HCT116 (cell line): ENCODE data around the gene PRKN. TPM values are rescaled to one million over a fixed set of nuclear protein-coding genes. Genes with fewer than 3 reads are reported as not detected.

ENCODE experiments used
- ATAC-seq: fragments of 200-7000 bp; cut with Tn5 transposase; 2 replicates; pipeline ENCODE4 v1.9.1; 2020; ENCODE audit warnings: mild to moderate bottlenecking, moderate library complexity
- BruUV-seq: library from RNA; stranded (reverse); fragments of 400-500 nt; replicated peaks from 2 replicates; lab custom pipeline; 2021; lab: Mats Ljungman, UMichigan
- CTCF ChIA-PET: fragments of 300-600 bp; sonication (Branson Sonifier 250); formaldehyde crosslinking; loops from one replicate; lab custom pipeline; 2021; ENCODE audit warnings: antibody characterized with exemption; lab: Charles Lee
- POLR2A ChIA-PET: fragments of 300-600, 350-600 bp; sonication (Branson Sonifier 250); formaldehyde crosslinking; loops from one replicate; lab custom pipeline; 2021; ENCODE audit warnings: antibody characterized with exemption; lab: Charles Lee
- RAD21 ChIA-PET, 2 experiments: fragments of 300-600 bp; sonication (Branson Sonifier 250); formaldehyde crosslinking; loops; one replicate each; lab custom pipeline; 2023; ENCODE audit warnings: low total read pairs in 2 of 2; ENCODE audit not compliant: uncharacterized antibody in 2 of 2, unreplicated experiment in 2 of 2, low non-redundant PET in 1 of 2; lab: Charles Lee
- DNase-seq: peaks from one replicate; pipeline ENCODE4 v3.0.0-alpha.2; 2010; ENCODE audit warnings: low read depth, low spot score
- H2AFZ ChIP-seq: fragments of 200-600 bp; shearing (Covaris generic), sonication (generic); 2 replicates; pipeline ENCODE4 v1.6.1; 2017; ENCODE audit warnings: low read depth, mixed run types, mixed read lengths, antibody characterized with exemption, low read length; ENCODE audit not compliant: poor library complexity, severe bottlenecking
- H3K27ac ChIP-seq: 2 replicates; pipeline ENCODE4 v1.5.1; 2012; ENCODE audit warnings: low read depth, low read length
- H3K27me3 ChIP-seq: fragments of 200-600 bp; sonication (generic); 2 replicates; pipeline ENCODE4 v1.6.1; 2016; ENCODE audit warnings: mixed run types, low read length, mixed read lengths; ENCODE audit not compliant: insufficient read depth
- H3K36me3 ChIP-seq, 2 experiments: fragments of 200-500 bp in 1 of 2; fragments of 200-600 bp in 1 of 2; sonication (Bioruptor generic) in 1 of 2; sonication (generic) in 1 of 2; 2 replicates each; pipeline versions ENCODE4 v1.5.1 to v1.6.1; 2014 to 2016; ENCODE audit warnings: low read length in 2 of 2, inconsistent platforms in 1 of 2, mixed read lengths in 1 of 2, mixed run types in 1 of 2; ENCODE audit not compliant: insufficient read depth in 2 of 2, control insufficient read depth in 1 of 2
- H3K4me1 ChIP-seq, 2 experiments: fragments of 200-600 bp in 1 of 2; sonication (generic) in 1 of 2; 2 replicates each; pipeline versions ENCODE4 v1.5.1 to v1.6.1; 2012 to 2017; ENCODE audit warnings: low read length in 2 of 2, inconsistent platforms in 1 of 2, mild to moderate bottlenecking in 1 of 2, mixed read lengths in 1 of 2, mixed run types in 1 of 2, moderate library complexity in 1 of 2; ENCODE audit not compliant: insufficient read depth in 2 of 2, control insufficient read depth in 1 of 2
- H3K4me2 ChIP-seq: fragments of 200-600 bp; sonication (generic); 2 replicates; pipeline ENCODE4 v1.6.1; 2017; ENCODE audit warnings: mixed run types, low read length, mixed read lengths
- H3K4me3 ChIP-seq, 2 experiments: fragments of 200-600 bp in 1 of 2; sonication (generic) in 1 of 2; replicated peaks in 1 of 2; 2 replicates each; pipeline ENCODE4 v1.5.1; 2011 to 2016; ENCODE audit warnings: low read length in 2 of 2, control low read depth in 1 of 2, low read depth in 1 of 2, mild to moderate bottlenecking in 1 of 2, mixed read lengths in 1 of 2, mixed run types in 1 of 2
- H3K79me2 ChIP-seq: fragments of 200-600 bp; sonication (generic); 2 replicates; pipeline ENCODE4 v1.6.1; 2017; ENCODE audit warnings: mild to moderate bottlenecking, mixed run types, low read length, moderate library complexity, mixed read lengths; ENCODE audit not compliant: insufficient read depth
- H3K9ac ChIP-seq: fragments of 200-600 bp; sonication (generic); 2 replicates; pipeline ENCODE4 v1.6.1; 2016; ENCODE audit warnings: low read length, mixed read lengths
- H3K9me2 ChIP-seq: fragments of 200-600 bp; sonication (generic), shearing (Covaris generic); 2 replicates; pipeline ENCODE4 v1.6.1; 2017; ENCODE audit warnings: mixed run types, mild to moderate bottlenecking, moderate library complexity; ENCODE audit not compliant: insufficient read depth
- H3K9me3 ChIP-seq, 2 experiments: fragments of 200-500 bp in 1 of 2; fragments of 200-600 bp in 1 of 2; sonication (Bioruptor generic) in 1 of 2; sonication (generic) in 1 of 2; 2 replicates each; pipeline ENCODE4 v1.6.1; 2014 to 2017; ENCODE audit warnings: low read length in 2 of 2, mixed read lengths in 2 of 2, inconsistent platforms in 1 of 2, low read depth in 1 of 2, mild to moderate bottlenecking in 1 of 2, mixed run types in 1 of 2, moderate library complexity in 1 of 2; ENCODE audit not compliant: control insufficient read depth in 1 of 2, insufficient read depth in 1 of 2
- H4K20me1 ChIP-seq: fragments of 200-600 bp; sonication (generic), shearing (Covaris generic); 2 replicates; pipeline ENCODE4 v1.6.1; 2017; ENCODE audit warnings: mixed run types, mild to moderate bottlenecking, moderate library complexity; ENCODE audit not compliant: insufficient read depth
- ATF3 ChIP-seq: IDR thresholded peaks from 2 replicates; pipeline ENCODE4 v1.6.1; 2012
- CBX3 ChIP-seq: IDR thresholded peaks from 2 replicates; pipeline ENCODE4 v1.6.1; 2012; ENCODE audit warnings: low read depth
- CEBPB ChIP-seq: IDR thresholded peaks from 2 replicates; pipeline ENCODE4 v1.6.1; 2012; ENCODE audit warnings: low read depth
- CTCF ChIP-seq, 3 experiments: fragments of 200-600 bp in 1 of 3; sonication (generic) in 1 of 3; IDR thresholded peaks in 2 of 3; conservative IDR thresholded peaks in 1 of 3; 2 replicates each; pipeline ENCODE4 v1.5.1; 2012 to 2017; ENCODE audit warnings: low read depth in 2 of 3, low read length in 2 of 3, antibody characterized with exemption in 1 of 3, borderline replicate concordance in 1 of 3, control low read depth in 1 of 3, mild to moderate bottlenecking in 1 of 3, mixed read lengths in 1 of 3, mixed run types in 1 of 3, moderate library complexity in 1 of 3; ENCODE audit not compliant: insufficient read depth in 1 of 3
- ELF1 ChIP-seq: IDR thresholded peaks from 2 replicates; pipeline ENCODE4 v1.6.1; 2012; ENCODE audit warnings: low read depth, borderline replicate concordance
- EZH2 ChIP-seq: fragments of 200-600 bp; sonication (generic); IDR thresholded peaks from 2 replicates; pipeline ENCODE4 v1.6.1; 2017; ENCODE audit warnings: antibody characterized with exemption, mixed run types
- EZH2phosphoT487 ChIP-seq: fragments of 200-600 bp; IDR thresholded peaks from 2 replicates; pipeline ENCODE4 v1.6.1; 2018; ENCODE audit warnings: antibody characterized with exemption, borderline replicate concordance
- FOSL1 ChIP-seq: IDR thresholded peaks from 2 replicates; pipeline ENCODE4 v1.6.1; 2012; ENCODE audit warnings: low read depth
- JUND ChIP-seq: IDR thresholded peaks from 2 replicates; pipeline ENCODE4 v1.6.1; 2012
- MAX ChIP-seq: IDR thresholded peaks from 2 replicates; pipeline ENCODE4 v1.6.1; 2012
- POLR2A ChIP-seq: IDR thresholded peaks from 2 replicates; pipeline ENCODE4 v1.7.0; 2011; ENCODE audit warnings: borderline replicate concordance; ENCODE audit not compliant: insufficient read depth, insufficient read length; ENCODE audit errors: extremely low read depth
- POLR2AphosphoS5 ChIP-seq: IDR thresholded peaks from 2 replicates; pipeline ENCODE4 v1.6.1; 2011; ENCODE audit warnings: mild to moderate bottlenecking, low read depth, low read length, moderate library complexity
- RAD21 ChIP-seq: IDR thresholded peaks from 2 replicates; pipeline ENCODE4 v1.6.1; 2012; ENCODE audit warnings: low read depth, mild to moderate bottlenecking
- REST ChIP-seq: IDR thresholded peaks from 2 replicates; pipeline ENCODE4 v1.6.1; 2012; ENCODE audit warnings: low read depth
- SIN3A ChIP-seq: IDR thresholded peaks from 2 replicates; pipeline ENCODE4 v1.6.1; 2012; ENCODE audit warnings: low read depth
- SP1 ChIP-seq: IDR thresholded peaks from 2 replicates; pipeline ENCODE4 v1.6.1; 2012; ENCODE audit warnings: low read depth
- TCF7L2 ChIP-seq: IDR thresholded peaks from 2 replicates; pipeline ENCODE4 v1.7.0; 2011; ENCODE audit warnings: borderline replicate concordance, inconsistent platforms; ENCODE audit not compliant: insufficient read depth, insufficient read length; ENCODE audit errors: extremely low read depth
- YY1 ChIP-seq: IDR thresholded peaks from 2 replicates; pipeline ENCODE4 v1.6.1; 2011; ENCODE audit warnings: low read length, low read depth, moderate library complexity, mild to moderate bottlenecking; ENCODE audit not compliant: insufficient replicate concordance; ENCODE audit errors: extremely low read depth
- ZFX ChIP-seq: fragments of 450-650 bp; IDR thresholded peaks from 2 replicates; pipeline ENCODE4 v1.6.1; 2017
- ZNF274 ChIP-seq: fragments of 200-500 bp; sonication (Bioruptor generic); IDR thresholded peaks from 2 replicates; pipeline ENCODE4 v1.6.1; 2014; ENCODE audit warnings: mild to moderate bottlenecking, low read depth, low read length, inconsistent platforms
- intact Hi-C: fragments of 100-400 bp; cut with micrococcal nuclease; formaldehyde crosslinking; loops from 2 replicates; pipeline ENCODE4 v1.10.0; 2022
- total RNA-seq: library from RNA; stranded (reverse); gene quantifications from one replicate; pipeline ENCODE4 v1.2.1, GENCODE V29; 2021; ENCODE audit not compliant: unreplicated experiment

PRKN gene
- total RNA-seq, 1 experiment from 2014 or later, result 2.6 TPM

- DNase-seq (no peak), ATAC-seq (no peak)
- no peak for TF ChIP-seq ELF1
- TF ChIP-seq YY1, result no peak
- no peak for TF ChIP-seq SP1
- no peak for TF ChIP-seq EZH2
- TF ChIP-seq CTCF (IDR thresholded peaks at IDR 0.05 in 2 of 3, conservative IDR thresholded peaks at IDR 0.05 in 1 of 3; ENCODE audit: borderline replicate concordance in 1 of 3, insufficient read depth in 1 of 3, low read depth in 2 of 3, low read length in 2 of 3), result no peak
- TF ChIP-seq FOSL1, result no peak
- TF ChIP-seq EZH2phosphoT487, result no peak
- TF ChIP-seq SIN3A, result no peak
- no peak for TF ChIP-seq MAX
- no peak for TF ChIP-seq TCF7L2
- no peak for TF ChIP-seq ZFX
- TF ChIP-seq ZNF274, result no peak
- TF ChIP-seq REST, result no peak
- TF ChIP-seq CEBPB, result no peak
- no peak for TF ChIP-seq RAD21
- TF ChIP-seq POLR2A, result no peak
- TF ChIP-seq POLR2AphosphoS5, result no peak
- TF ChIP-seq CBX3, result no peak
- TF ChIP-seq JUND, result no peak
- TF ChIP-seq ATF3, result no peak
- no peaks in the 10 kb centered on the region for H3K79me2 ChIP-seq
- no peaks in the 10 kb centered on the region for H3K9me3 ChIP-seq
- no peaks in the 10 kb centered on the region for H4K20me1 ChIP-seq
- H3K9ac ChIP-seq, result no peak overlapping the region
- ChIA-PET POLR2A (no interaction called here), RAD21 (no interaction called here), CTCF (no interaction called here)
- intact Hi-C loops, result no loop called here
- no peak overlapping the region for H3K4me3 ChIP-seq
- H3K4me1 ChIP-seq, result peaks cover 0 to 7% of the 10 kb centered on the region in 2 experiments; a peak in 2 of 4 replicates
- H3K27me3 ChIP-seq, result no peaks in the 10 kb centered on the region
- H2AFZ ChIP-seq, result no peak overlapping the region
- H3K36me3 ChIP-seq, result no peaks in the 10 kb centered on the region
- no peaks in the 10 kb centered on the region for H3K9me2 ChIP-seq
- no peak overlapping the region for H3K4me2 ChIP-seq
- no peak overlapping the region for H3K27ac ChIP-seq
- no TSS peak for BruUV-seq
Observed at GRCh38 chr6:161446296-161446925, 1281.2 kb downstream of the PRKN start.
